Subcutaneous abdominal adipose tissue (tissue), 5 donors: Measurements from ENCODE around the gene DHRS7B.
"Not testable (repeated sequence)": the region's sequence is repeated elsewhere in the genome, so short reads cannot be mapped to it uniquely, and the experiment has no call there.

Experiments used
- H3K27ac ChIP-seq: one replicate; pipeline ENCODE4 v1.7.0; 2013; ENCODE audit warnings: low read depth, mild to moderate bottlenecking, inconsistent platforms, low read length, moderate library complexity
- H3K27me3 ChIP-seq, 5 donors: one replicate each; pipeline ENCODE4 v1.7.0; 2013; ENCODE audit warnings: low read length in 5 of 5, inconsistent platforms in 1 of 5; ENCODE audit not compliant: control insufficient read depth in 5 of 5, insufficient read depth in 4 of 5
- H3K36me3 ChIP-seq, 5 donors: one replicate each; pipeline ENCODE4 v1.7.0; 2013; ENCODE audit warnings: low read length in 5 of 5; ENCODE audit not compliant: control insufficient read depth in 5 of 5, insufficient read depth in 5 of 5
- H3K4me1 ChIP-seq, 5 donors: one replicate each; pipeline ENCODE4 v1.7.0; 2013; ENCODE audit warnings: low read length in 5 of 5, mild to moderate bottlenecking in 3 of 5, moderate library complexity in 1 of 5; ENCODE audit not compliant: control insufficient read depth in 5 of 5, insufficient read depth in 5 of 5
- H3K4me3 ChIP-seq, 5 donors: one replicate each; pipeline ENCODE4 v1.7.0; 2013; ENCODE audit warnings: low read length in 5 of 5, low read depth in 1 of 5
- H3K9ac ChIP-seq, 5 donors: one replicate each; pipeline ENCODE4 v1.7.0; 2013; ENCODE audit warnings: low read length in 5 of 5, mild to moderate bottlenecking in 4 of 5, moderate library complexity in 3 of 5
- H3K9me3 ChIP-seq, 5 donors: one replicate each; pipeline ENCODE4 v1.7.0; 2013; ENCODE audit warnings: low read length in 5 of 5; ENCODE audit not compliant: control insufficient read depth in 5 of 5
- donor health status: healthy.
- donor health status: healthy.
- donor health status: healthy.
- donor health status: healthy.
- donor health status: healthy.

DHRS7B gene

GRCh38 chr17:21126645-21127508, at the start of gene DHRS7B:
DHRS7B (plus strand) TSS chr17:21126964; CDS start chr17:21126972, 8 bp downstream.
- H3K4me3 ChIP-seq: peak within 1 kb of the TSS; percentile 85 to 96 (median 88)
- H3K9ac ChIP-seq: peak within 1 kb of the TSS; percentile 82 to 98 (median 92)
- peaks cover 0 to 3% (median 0%) of the 10 kb centered on the region in 5 donors for H3K27me3 ChIP-seq
- no peaks in the 10 kb centered on the region for H3K36me3 ChIP-seq
- no peaks in the 10 kb centered on the region for H3K9me3 ChIP-seq
- peak within 1 kb of the TSS; percentile 93 for H3K27ac ChIP-seq
- peaks cover 3 to 36% (median 28%) of the 10 kb centered on the region in 5 donors for H3K4me1 ChIP-seq

GRCh38 chr17:21077281-21077680, 49.5 kb upstream of the DHRS7B start:
- Histone ChIP-seq H3K9me3 (no peaks in the 10 kb centered on the region), H3K4me3 (no peak overlapping the region), H3K27me3 (peaks cover 0 to 3% (median 0%) of the 10 kb centered on the region in 5 donors), H3K27ac (no peak overlapping the region), H3K36me3 (no peaks in the 10 kb centered on the region), H3K9ac (no peak overlapping the region), H3K4me1 (no peaks in the 10 kb centered on the region)

GRCh38 chr17:21078016-21078780, 48.6 kb upstream of the DHRS7B start:
- no peak overlapping the region for H3K9ac ChIP-seq
- no peaks in the 10 kb centered on the region for H3K9me3 ChIP-seq
- H3K4me1 ChIP-seq: no peaks in the 10 kb centered on the region
- H3K27me3 ChIP-seq: no peaks in the 10 kb centered on the region
- H3K27ac ChIP-seq: no peak overlapping the region
- H3K4me3 ChIP-seq: no peak overlapping the region
- no peaks in the 10 kb centered on the region for H3K36me3 ChIP-seq

DNA sequence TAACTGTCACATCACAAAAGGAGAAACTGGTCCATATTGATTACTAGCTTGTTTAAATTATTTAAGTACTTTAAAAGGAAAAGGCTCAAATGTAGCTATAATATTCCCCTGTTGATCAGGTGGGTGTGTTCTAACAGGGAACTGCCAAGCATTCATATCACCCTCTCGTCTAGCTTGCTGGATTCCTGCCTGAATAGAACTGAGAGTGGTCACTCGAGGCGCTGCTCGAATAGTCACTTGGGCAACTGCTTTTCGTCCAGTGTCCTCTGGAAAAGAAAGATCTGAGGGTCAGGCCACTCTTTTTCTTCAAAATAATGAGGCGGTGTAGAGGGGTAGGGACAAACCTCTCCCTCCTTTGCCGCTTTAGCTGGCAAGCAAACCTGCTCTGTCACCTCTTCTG, 47.6 kb upstream of the DHRS7B start:
- Histone ChIP-seq H3K27me3 (no peaks in the 10 kb centered on the region), H3K9ac (no peak overlapping the region), H3K27ac (no peak overlapping the region), H3K4me3 (no peak overlapping the region), H3K4me1 (no peaks in the 10 kb centered on the region), H3K9me3 (no peaks in the 10 kb centered on the region), H3K36me3 (no peaks in the 10 kb centered on the region)

GRCh38 chr17:21082001-21082436, 44.7 kb upstream of the DHRS7B start:
- no peak overlapping the region for H3K27ac ChIP-seq
- H3K9ac ChIP-seq: no peak overlapping the region
- H3K4me3 ChIP-seq: no peak overlapping the region
- no peaks in the 10 kb centered on the region for H3K36me3 ChIP-seq
- H3K4me1 ChIP-seq: no peaks in the 10 kb centered on the region
- H3K9me3 ChIP-seq: no peaks in the 10 kb centered on the region
- H3K27me3 ChIP-seq: peaks cover 0 to 3% (median 0%) of the 10 kb centered on the region in 5 donors

DNA sequence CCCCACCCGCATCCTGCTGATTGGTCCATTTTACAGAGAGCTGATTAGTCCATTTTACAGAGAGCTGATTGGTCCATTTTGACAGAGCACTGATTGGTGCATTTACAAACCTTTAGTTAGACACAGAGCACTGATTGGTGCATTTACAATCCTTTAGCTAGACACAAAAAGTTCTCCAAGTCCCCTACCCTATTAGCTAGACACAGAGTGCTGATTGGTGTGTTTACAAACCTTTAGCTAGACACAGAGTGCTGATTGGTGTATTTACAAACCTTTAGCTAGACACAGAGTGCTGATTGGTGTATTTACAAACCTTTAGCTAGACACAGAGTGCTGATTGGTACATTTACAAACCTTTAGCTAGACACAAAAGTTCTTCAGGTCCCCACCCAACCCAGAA, 41.5 kb upstream of the DHRS7B start:
- H3K9ac ChIP-seq, H3K9me3 ChIP-seq, H3K4me1 ChIP-seq, H3K36me3 ChIP-seq, H3K27me3 ChIP-seq, H3K27ac ChIP-seq, H3K4me3 ChIP-seq: not testable (repeated sequence)

DNA sequence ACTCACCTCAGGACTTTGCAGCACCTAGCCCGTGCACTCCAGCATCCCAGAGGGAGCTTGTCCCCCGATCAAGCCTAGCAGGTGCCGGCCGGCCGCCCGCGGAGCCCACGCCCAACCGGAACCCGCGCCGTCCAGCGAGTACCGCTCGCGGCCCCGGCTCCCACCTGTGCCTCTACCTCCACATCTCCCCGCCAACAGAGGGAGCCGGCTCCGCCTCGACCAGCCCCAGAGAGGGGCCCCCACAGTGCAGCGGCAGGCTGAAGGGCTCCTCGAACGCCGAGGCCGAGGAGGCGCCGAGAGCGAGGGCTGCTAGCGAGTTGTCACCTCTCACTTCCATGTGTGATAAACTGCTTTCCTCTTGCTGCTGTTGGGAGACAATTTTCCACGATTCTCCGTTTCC, 41.1 kb upstream of the DHRS7B start:
- no peaks in the 10 kb centered on the region for H3K9me3 ChIP-seq
- no peaks in the 10 kb centered on the region for H3K4me1 ChIP-seq
- H3K4me3 ChIP-seq: no peak overlapping the region

GRCh38 chr17:21089145-21089544, 37.6 kb upstream of the DHRS7B start:
- Histone ChIP-seq H3K27ac (no peak overlapping the region), H3K9ac (no peak overlapping the region)

More for the DNA sequence above, 41.1 kb upstream of the DHRS7B start:
- Histone ChIP-seq H3K9ac (no peak overlapping the region), H3K36me3 (no peaks in the 10 kb centered on the region), H3K27me3 (peaks cover 0 to 3% (median 0%) of the 10 kb centered on the region in 5 donors), H3K27ac (no peak overlapping the region)

GRCh38 chr17:21089933-21090901, 36.5 kb upstream of the DHRS7B start:
- Histone ChIP-seq H3K36me3 (no peaks in the 10 kb centered on the region), H3K27me3 (no peaks in the 10 kb centered on the region), H3K9me3 (no peaks in the 10 kb centered on the region), H3K4me1 (no peaks in the 10 kb centered on the region), H3K27ac (no peak overlapping the region), H3K9ac (no peak overlapping the region), H3K4me3 (no peak overlapping the region)

More at GRCh38 chr17:21089145-21089544, 37.6 kb upstream of the DHRS7B start:
- no peaks in the 10 kb centered on the region for H3K36me3 ChIP-seq
- H3K9me3 ChIP-seq: no peaks in the 10 kb centered on the region
- no peaks in the 10 kb centered on the region for H3K4me1 ChIP-seq
- H3K4me3 ChIP-seq: no peak overlapping the region
- peaks cover 0 to 3% (median 0%) of the 10 kb centered on the region in 5 donors for H3K27me3 ChIP-seq
